HG03025 (cell line): Measurements from ENCODE around the gene UTS2.

ENCODE experiments used
- ATAC-seq: cut with Tn5 transposase; IDR thresholded peaks from one replicate; pipeline ENCODE4 v1.9.1; 2021; ENCODE audit warnings: mild to moderate bottlenecking, moderate library complexity; ENCODE audit not compliant: unreplicated experiment, low FRiP score

UTS2 gene

DNA sequence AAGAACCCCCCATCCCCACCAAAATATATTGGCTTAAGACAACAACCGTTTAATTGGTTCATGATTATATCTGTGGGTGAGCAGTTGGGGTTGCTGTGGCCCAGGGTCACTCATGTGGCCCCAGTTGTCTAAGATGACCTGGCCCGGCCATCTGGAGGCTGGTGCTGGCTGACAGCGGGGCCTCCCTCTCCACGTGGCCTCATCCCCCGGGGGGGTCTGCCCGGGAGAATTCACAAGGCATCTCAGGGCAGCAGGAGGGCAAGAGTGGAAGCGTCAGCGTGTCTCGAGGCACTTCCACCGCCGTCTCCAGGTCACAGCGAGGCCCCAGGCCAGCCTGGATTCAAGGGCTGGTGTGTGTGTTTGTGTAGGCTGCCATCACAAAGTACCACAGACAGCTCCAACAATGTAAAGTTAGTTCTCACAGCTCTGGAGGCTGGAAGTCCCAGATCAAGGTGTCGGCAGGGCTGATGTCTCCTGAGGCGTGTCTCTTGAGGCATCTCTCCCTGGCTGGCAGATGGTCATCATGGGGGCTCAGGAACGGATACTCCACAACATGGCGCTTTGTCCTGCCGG, 11.0 kb upstream of the UTS2 start:
- ATAC-seq: no peak

DNA sequence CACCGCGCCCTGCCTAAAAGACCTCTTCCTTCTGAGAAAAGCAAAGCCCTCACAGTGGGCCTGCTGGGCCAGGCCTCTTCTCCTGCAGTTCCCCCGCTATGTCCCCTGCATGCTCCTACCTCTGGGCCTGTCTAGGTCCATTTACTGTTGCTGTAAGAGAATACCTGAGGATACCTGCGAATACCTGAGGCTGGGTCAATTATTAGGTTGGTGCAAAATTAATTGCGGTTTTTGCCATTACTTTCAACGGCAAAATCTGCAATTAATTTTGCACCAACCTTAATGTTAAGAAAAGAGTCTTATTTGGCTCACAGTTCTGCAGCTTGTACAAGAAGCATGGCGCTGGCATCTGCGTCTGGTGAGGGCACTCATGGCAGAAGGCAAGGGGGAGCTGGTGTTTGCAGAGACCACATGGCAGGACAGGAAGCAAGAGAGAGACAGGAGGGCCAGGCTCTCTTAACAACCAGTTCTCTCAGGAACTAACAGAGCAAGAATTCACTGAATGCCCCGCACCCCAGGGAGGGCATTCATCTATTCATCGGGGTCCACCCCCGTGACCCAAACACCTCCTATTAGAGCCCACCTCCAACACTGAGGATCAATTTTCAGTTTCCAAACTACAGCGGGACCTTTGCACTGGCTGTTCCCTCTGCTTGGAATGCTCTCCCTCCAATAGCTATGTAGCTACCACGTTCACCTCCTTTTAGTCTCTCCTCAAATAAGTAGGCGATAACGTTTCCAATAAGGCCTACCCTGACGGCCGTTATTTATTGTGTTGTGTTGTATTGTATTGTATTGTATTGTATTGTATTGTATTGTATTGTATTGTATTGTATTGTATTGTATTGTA, 9.6 kb upstream of the UTS2 start:
- no peak for ATAC-seq

DNA sequence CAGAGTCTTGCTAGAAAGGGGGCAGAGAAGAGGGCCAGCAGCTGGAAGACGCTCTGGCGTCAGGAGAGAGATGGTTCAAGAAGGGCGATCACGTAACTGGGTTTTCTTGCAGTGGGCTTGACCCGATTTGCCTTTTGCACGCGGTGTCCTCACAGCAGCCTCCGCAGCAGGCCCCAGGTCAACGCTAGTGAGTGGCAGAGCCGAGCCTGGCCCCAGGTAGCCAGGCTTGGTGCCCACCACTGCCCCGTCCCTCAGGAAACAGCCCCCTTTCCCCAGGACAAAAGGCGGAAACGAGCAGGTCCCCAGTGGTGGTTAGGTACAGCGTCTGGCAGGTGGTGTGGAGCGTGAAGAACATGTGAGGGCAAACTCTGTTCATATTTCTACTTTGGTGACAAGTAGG, 8.6 kb upstream of the UTS2 start:
- ATAC-seq: no peak

GRCh38 chr1:7860130-7860529, 7.3 kb upstream of the UTS2 start:
- no peak for ATAC-seq

- no peak for ATAC-seq
Observed at GRCh38 chr1:7859406-7859805, 6.5 kb upstream of the UTS2 start.

GRCh38 chr1:7857985-7858384, 5.1 kb upstream of the UTS2 start:
- ATAC-seq: no peak

DNA sequence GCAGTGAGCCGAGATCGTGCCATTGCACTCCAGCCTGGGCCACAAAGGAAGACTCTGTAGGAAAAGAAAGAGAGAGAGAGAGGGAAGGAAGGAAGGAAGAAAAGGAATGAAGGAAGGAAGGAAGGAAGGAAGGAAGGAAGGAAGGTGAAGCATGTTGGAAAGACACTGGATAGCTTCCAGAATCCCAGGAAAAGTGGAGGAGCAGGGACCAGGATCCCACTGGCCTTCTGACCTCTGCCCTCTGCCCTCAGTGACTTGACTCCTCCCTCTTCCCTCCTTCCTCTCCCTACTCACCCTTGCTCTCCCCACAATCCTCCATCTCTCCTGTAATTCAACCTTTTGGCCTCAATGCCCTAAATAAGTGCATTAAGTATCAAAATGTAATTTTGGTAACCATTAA, 4.1 kb upstream of the UTS2 start:
- ATAC-seq: no peak

DNA sequence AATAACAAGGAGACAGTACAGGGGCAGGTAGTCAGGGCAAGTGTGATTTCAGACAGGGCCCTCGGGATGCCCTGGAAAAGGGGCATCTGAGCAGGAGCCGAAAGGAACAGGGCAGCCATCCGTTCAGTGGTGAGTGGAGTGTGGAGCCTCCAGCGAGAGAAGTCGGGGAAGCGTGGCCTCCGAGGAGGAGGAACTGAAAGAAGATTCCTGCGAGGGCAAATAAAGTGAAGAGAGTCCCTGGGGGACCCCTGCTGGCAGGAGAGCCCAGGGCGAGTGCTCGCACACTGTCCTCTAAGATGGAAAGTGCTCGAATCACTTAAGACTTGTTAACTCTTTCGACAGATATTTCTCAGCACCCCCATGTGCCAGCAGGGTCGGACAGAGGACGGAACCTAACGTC, 3.5 kb upstream of the UTS2 start:
- no peak for ATAC-seq

DNA sequence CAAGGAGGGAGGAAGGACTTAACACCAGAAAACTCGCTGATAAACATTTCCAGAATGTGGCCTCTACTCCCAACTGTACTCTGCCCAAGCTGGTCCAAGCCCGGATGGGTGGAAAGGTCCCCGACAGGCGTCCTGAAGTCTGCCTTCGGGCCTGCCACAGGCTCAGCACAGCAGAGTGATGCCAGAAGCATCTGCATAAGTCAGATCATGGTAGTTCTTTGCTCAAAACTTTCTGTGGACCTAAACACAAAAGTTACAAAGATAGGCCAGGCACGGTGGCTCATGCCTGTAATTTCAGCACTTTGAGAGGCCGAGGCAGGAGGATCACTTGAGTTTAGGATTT, 790 bp upstream of the UTS2 start:
- no peak for ATAC-seq

- ATAC-seq: no peak
Observed at GRCh38 chr1:7850786-7851185, 2.1 kb downstream of the UTS2 start.

DNA sequence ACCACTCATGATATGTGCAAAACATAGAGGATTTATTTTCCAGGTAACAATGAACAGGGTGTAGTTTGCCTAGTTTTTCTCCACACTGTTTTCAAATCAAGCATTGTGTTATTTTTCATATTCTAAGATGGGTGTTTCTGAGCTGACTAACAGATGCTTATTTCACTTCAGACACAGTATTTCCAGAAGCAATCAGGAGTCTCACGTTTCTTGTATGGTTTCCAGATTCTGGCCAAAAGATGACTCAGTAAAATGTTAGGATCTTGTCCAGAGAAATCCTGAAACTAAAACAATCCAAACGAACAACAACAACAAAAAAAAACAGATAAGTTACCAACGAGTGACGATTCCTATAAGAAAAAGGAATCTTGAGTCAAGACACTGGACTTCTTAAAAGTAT, 5.3 kb downstream of the UTS2 start:
- ATAC-seq: no peak

DNA sequence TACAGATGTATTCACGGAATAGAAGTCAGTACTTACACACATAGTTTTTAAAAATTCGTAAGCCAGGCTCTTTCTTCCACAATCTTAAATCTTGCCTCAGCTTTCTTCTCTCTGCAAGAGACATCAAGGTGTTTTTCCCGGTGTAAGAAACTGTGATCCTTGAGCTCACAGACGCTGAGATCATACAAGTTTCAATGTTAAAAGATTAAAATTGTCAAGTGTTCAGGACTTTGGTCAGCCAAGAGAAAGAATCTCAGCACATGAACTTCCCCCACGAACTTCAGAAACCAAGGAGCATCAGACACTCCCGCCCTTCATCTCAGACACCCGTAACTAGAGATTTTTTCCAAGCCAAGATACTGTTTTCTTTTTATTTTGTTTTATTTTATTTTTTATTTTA, 6.2 kb downstream of the UTS2 start:
- no peak for ATAC-seq

DNA sequence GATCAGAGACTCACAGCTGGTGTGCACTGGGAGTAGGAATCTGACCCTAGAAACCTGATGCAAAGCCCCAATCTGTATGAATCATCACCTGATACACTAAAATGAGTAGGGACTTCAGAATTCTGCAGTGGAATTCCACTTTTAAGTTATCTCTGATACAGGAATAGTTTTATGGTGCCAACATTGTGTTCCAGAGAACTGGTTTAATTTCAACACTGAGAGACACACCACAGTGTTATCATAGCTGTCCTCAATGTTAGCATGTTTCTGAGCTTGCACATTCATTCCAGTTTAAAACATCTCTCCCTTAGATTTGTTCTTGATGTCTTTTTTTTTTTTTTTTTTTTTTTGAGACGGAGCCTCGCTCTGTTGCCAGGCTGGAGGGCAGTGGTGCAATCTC, 7.1 kb downstream of the UTS2 start:
- no peak for ATAC-seq

- no peak for ATAC-seq
Observed at GRCh38 chr1:7842517-7842916, 10.3 kb downstream of the UTS2 start.

- ATAC-seq: no peak
Observed at GRCh38 chr1:7839526-7839925, 13.3 kb downstream of the UTS2 start.

- no peak for ATAC-seq
Observed at GRCh38 chr1:7838714-7839113, 14.2 kb downstream of the UTS2 start.

- ATAC-seq: no peak
Observed at GRCh38 chr1:7833035-7833434, 19.8 kb downstream of the UTS2 start.

GRCh38 chr1:7831458-7831857, 21.4 kb downstream of the UTS2 start:
- ATAC-seq: no peak

DNA sequence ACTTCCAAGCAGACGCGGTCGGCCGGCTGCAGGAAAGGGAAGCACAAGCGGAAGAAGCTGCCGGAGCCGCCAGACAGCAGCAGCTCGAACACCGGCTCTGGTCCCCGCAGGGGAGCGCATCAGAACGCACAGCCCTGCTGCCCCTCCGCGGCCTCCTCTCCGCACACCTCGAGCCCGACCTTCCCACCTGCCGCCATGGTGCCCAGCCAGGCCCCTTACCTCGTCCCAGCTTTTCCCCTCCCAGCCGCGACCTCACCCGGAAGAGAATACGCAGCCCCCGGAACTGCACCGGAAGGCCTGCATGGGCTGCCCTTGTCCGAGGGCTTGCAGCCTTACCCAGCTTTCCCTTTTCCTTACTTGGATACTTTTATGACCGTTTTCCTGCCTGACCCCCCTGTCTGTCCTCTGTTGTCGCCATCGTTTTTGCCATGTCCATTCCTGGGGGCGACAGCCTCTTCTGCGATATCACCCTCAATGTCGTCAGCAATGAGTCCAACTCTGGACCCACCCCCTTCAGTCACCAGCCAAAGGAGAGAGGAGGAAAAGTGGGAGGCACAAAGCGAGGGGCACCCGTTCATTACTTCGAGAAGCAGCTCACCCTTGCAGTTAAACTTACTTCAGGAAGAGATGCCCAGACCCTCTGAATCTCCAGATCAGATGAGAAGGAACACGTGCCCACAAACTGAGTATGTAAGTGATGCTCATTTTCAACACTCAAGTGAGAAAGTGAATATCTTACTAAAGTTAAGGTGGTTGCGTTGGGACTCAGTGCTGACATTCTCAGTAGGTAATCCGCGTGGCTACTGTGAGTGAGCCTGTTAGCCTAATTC, 25.5 kb downstream of the UTS2 start:
- ATAC-seq: no peak

GRCh38 chr1:7826363-7826762, 26.5 kb downstream of the UTS2 start:
- ATAC-seq: no peak

DNA sequence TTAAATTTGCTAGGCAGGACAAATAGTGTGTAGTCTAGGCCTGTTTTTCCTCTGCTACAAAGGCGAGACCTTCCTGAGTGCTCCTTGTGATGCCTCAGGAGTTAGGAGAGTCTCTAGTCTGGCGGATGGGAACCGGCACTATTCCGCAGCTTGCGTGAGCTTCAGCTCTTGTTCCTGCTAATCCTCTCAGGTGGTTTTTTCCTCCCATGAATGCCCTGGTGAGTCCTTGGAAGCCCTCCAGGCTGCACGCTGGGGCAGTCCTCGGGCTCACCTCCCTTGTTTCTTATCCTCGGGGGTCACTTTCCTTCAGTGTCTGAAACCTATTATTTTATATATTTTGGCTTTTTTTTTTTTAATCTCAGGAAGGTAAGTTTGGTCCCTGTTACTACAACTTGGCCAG, 28.2 kb downstream of the UTS2 start:
- ATAC-seq: no peak

GRCh38 chr1:7821282-7821681, 31.6 kb downstream of the UTS2 start:
- no peak for ATAC-seq
